Panc1 (cell line): ENCODE measurements around the gene C1orf115. TPM values are rescaled to one million over a fixed set of nuclear protein-coding genes. Genes with fewer than 3 reads are reported as not detected.

Experiments
- ATAC-seq: fragments of 200-7000 bp; cut with Tn5 transposase; 2 replicates; pipeline ENCODE4 v1.9.1; 2020; ENCODE audit warnings: mild to moderate bottlenecking, moderate library complexity
- BruUV-seq: library from RNA; stranded (reverse); fragments of 400-500 nt; replicated peaks from 2 replicates; lab custom pipeline; 2021; lab: Mats Ljungman, UMichigan
- CTCF ChIA-PET: fragments of 300-600 bp; sonication (Branson Sonifier 250); formaldehyde crosslinking; loops from one replicate; lab custom pipeline; 2022; ENCODE audit warnings: antibody characterized with exemption; lab: Charles Lee
- POLR2A ChIA-PET: fragments of 300-600 bp; sonication (Branson Sonifier 250); formaldehyde crosslinking; loops from one replicate; lab custom pipeline; 2022; ENCODE audit warnings: antibody characterized with exemption; lab: Charles Lee
- DNase-seq: peaks from one replicate; pipeline ENCODE4 v3.0.0-alpha.2; 2010; ENCODE audit warnings: low read depth, low spot score
- H3K27ac ChIP-seq: 2 replicates; pipeline ENCODE4 v1.5.1; 2011; ENCODE audit warnings: mild to moderate bottlenecking, low read length, inconsistent platforms
- H3K27me3 ChIP-seq: fragments of 200-500 bp; sonication (Bioruptor generic); 2 replicates; pipeline ENCODE4 v1.6.0; 2014; ENCODE audit warnings: low read length, inconsistent platforms; ENCODE audit not compliant: control insufficient read depth, insufficient read depth
- H3K36me3 ChIP-seq: fragments of 200-500 bp; sonication (Bioruptor generic); 2 replicates; pipeline ENCODE4 v1.5.1; 2014; ENCODE audit warnings: inconsistent platforms, mild to moderate bottlenecking, low read length, moderate library complexity; ENCODE audit not compliant: control insufficient read depth, insufficient read depth
- H3K4me1 ChIP-seq: 2 replicates; pipeline ENCODE4 v1.5.1; 2011; ENCODE audit warnings: inconsistent platforms, mild to moderate bottlenecking, low read length, moderate library complexity; ENCODE audit not compliant: control insufficient read depth, insufficient read depth
- H3K4me3 ChIP-seq, 2 experiments: 2 replicates each; pipeline ENCODE4 v1.5.1; 2011 to 2012; ENCODE audit warnings: low read depth in 2 of 2, low read length in 2 of 2, mild to moderate bottlenecking in 2 of 2, inconsistent platforms in 1 of 2, moderate library complexity in 1 of 2
- H3K9me3 ChIP-seq: fragments of 200-500 bp; sonication (Bioruptor generic); 2 replicates; pipeline ENCODE4 v1.5.1; 2014; ENCODE audit warnings: low read depth, mild to moderate bottlenecking, inconsistent platforms, low read length, moderate library complexity; ENCODE audit not compliant: control insufficient read depth, insufficient read depth
- POLR2AphosphoS5 ChIP-seq: IDR thresholded peaks from 2 replicates; pipeline ENCODE4 v1.6.1; 2012; ENCODE audit warnings: mild to moderate bottlenecking, low read depth, low read length, moderate library complexity
- SIN3A ChIP-seq: IDR thresholded peaks from 2 replicates; pipeline ENCODE4 v1.6.1; 2012; ENCODE audit warnings: low read depth, mild to moderate bottlenecking, low read length, moderate library complexity, borderline replicate concordance; ENCODE audit not compliant: insufficient read depth
- TCF7L2 ChIP-seq: IDR thresholded peaks from 2 replicates; pipeline ENCODE4 v1.6.1; 2011; ENCODE audit warnings: mild to moderate bottlenecking, low read depth, low read length, inconsistent platforms
- in situ Hi-C: cut with HindIII; loops from 2 replicates; pipeline ENCODE4 v1.10.0; 2016; ENCODE audit warnings: low sequenced_read_pairs, low pct_unique_long_range_greater_than_20kb
- intact Hi-C: fragments of 100-400 bp; cut with micrococcal nuclease; formaldehyde crosslinking; loops from one replicate; pipeline ENCODE4 v1.10.0; 2022; ENCODE audit not compliant: unreplicated experiment
- total RNA-seq: library from RNA; stranded (reverse); gene quantifications from one replicate; pipeline ENCODE4 v1.2.1, GENCODE V29; 2021; ENCODE audit not compliant: unreplicated experiment
- TF ChIP-seq, protein P1 (sequence below), 2 experiments: IDR thresholded peaks; 2 replicates each; pipeline ENCODE4 v1.6.1; 2011 to 2012; ENCODE audit warnings: low read depth in 2 of 2, control low read depth in 1 of 2, low read length in 1 of 2, mild to moderate bottlenecking in 1 of 2, moderate library complexity in 1 of 2; ENCODE audit not compliant: insufficient read depth in 1 of 2
- TF ChIP-seq, protein P2 (sequence below): fragments of 450-650 bp; IDR thresholded peaks from 2 replicates; pipeline ENCODE4 v1.5.1; 2017; ENCODE audit warnings: mild to moderate bottlenecking

Gene C1orf115
- total RNA-seq, 1 experiment from 2014 or later = 3.9 TPM

DNA sequence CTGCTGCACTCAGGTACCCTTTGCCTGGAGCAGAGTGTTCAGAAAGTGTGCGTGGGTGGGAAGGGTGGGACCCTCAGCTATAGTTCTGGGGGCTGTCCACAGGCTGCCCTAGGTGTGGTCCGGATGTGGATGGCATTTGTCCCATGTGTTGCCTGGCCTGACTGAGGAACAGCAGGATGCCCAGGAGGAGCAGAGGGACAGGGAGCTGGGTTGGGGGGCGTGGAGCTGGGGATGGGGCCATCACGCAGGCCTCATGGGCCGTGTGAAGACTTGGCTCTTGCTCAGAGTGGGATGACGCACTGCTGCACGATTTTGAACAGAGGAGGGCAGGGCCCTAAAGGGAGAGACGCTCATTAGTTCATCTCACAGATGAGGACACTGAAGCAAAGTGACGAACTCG is 17.0 kb downstream of the C1orf115 start:
- ATAC-seq (no peak), DNase-seq (no peak)
- POLR2A ChIA-PET = no interaction called here
- Histone ChIP-seq H3K4me3 (no peak overlapping the region), H3K27me3 (no peaks in the 10 kb centered on the region), H3K36me3 (no peaks in the 10 kb centered on the region), H3K27ac (no peak overlapping the region), H3K4me1 (no peaks in the 10 kb centered on the region), H3K9me3 (no peaks in the 10 kb centered on the region)
- CTCF ChIA-PET = no interaction called here
- TF ChIP-seq TCF7L2 (no peak), POLR2AphosphoS5 (no peak), SIN3A (no peak)
- TF ChIP-seq, protein P1, sequence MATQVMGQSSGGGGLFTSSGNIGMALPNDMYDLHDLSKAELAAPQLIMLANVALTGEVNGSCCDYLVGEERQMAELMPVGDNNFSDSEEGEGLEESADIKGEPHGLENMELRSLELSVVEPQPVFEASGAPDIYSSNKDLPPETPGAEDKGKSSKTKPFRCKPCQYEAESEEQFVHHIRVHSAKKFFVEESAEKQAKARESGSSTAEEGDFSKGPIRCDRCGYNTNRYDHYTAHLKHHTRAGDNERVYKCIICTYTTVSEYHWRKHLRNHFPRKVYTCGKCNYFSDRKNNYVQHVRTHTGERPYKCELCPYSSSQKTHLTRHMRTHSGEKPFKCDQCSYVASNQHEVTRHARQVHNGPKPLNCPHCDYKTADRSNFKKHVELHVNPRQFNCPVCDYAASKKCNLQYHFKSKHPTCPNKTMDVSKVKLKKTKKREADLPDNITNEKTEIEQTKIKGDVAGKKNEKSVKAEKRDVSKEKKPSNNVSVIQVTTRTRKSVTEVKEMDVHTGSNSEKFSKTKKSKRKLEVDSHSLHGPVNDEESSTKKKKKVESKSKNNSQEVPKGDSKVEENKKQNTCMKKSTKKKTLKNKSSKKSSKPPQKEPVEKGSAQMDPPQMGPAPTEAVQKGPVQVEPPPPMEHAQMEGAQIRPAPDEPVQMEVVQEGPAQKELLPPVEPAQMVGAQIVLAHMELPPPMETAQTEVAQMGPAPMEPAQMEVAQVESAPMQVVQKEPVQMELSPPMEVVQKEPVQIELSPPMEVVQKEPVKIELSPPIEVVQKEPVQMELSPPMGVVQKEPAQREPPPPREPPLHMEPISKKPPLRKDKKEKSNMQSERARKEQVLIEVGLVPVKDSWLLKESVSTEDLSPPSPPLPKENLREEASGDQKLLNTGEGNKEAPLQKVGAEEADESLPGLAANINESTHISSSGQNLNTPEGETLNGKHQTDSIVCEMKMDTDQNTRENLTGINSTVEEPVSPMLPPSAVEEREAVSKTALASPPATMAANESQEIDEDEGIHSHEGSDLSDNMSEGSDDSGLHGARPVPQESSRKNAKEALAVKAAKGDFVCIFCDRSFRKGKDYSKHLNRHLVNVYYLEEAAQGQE (IDR thresholded peaks at IDR 0.05; ENCODE audit: insufficient read depth in 1 of 2, low read depth in 2 of 2, low read length in 1 of 2) = no peak
- TF ChIP-seq, protein P2, sequence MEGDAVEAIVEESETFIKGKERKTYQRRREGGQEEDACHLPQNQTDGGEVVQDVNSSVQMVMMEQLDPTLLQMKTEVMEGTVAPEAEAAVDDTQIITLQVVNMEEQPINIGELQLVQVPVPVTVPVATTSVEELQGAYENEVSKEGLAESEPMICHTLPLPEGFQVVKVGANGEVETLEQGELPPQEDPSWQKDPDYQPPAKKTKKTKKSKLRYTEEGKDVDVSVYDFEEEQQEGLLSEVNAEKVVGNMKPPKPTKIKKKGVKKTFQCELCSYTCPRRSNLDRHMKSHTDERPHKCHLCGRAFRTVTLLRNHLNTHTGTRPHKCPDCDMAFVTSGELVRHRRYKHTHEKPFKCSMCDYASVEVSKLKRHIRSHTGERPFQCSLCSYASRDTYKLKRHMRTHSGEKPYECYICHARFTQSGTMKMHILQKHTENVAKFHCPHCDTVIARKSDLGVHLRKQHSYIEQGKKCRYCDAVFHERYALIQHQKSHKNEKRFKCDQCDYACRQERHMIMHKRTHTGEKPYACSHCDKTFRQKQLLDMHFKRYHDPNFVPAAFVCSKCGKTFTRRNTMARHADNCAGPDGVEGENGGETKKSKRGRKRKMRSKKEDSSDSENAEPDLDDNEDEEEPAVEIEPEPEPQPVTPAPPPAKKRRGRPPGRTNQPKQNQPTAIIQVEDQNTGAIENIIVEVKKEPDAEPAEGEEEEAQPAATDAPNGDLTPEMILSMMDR = no peak
- intact Hi-C loops = no loop called here
- in situ Hi-C loops = no loop called here
- no TSS peak for BruUV-seq

- H3K27ac ChIP-seq = no peak overlapping the region
- intact Hi-C loops = no loop called here
- H3K4me1 ChIP-seq = no peaks in the 10 kb centered on the region
- BruUV-seq = no TSS peak
- CTCF ChIA-PET = interaction anchor here (1.3 kb wide), 1 partner anchor 25 kb away, joined by 8 read pairs; no protein-coding TSS in a partner anchor
- H3K27me3 ChIP-seq = no peaks in the 10 kb centered on the region
- in situ Hi-C loops = no loop called here
- H3K9me3 ChIP-seq = no peaks in the 10 kb centered on the region
- no peak for DNase-seq
- H3K36me3 ChIP-seq = no peaks in the 10 kb centered on the region
- ATAC-seq = no peak
- H3K4me3 ChIP-seq = no peak overlapping the region
- POLR2A ChIA-PET = no interaction called here
- no peak for TF ChIP-seq TCF7L2
- TF ChIP-seq, protein P1 (IDR thresholded peaks at IDR 0.05; ENCODE audit: insufficient read depth in 1 of 2, low read depth in 2 of 2, low read length in 1 of 2) = no peak
- TF ChIP-seq, protein P2 = no peak
- TF ChIP-seq POLR2AphosphoS5 = no peak
- TF ChIP-seq SIN3A = no peak
Measured at GRCh38 chr1:220708244-220708643, 18.1 kb downstream of the C1orf115 start.
